SK-N-SH treated with all-trans-retinoic acid at 6 μM for 48 hours (cell line): ENCODE data around the gene TADA2A.

ENCODE experiments used
- ATAC-seq: fragments of 200-7000 bp; cut with Tn5 transposase; 3 replicates; pipeline ENCODE4 v1.9.1; 2020; ENCODE audit warnings: mild to moderate bottlenecking, moderate library complexity
- ARNTL ChIP-seq: fragments of 450-650 bp; formaldehyde crosslinking; IDR thresholded peaks from 2 replicates; pipeline ENCODE4 v1.5.0; 2020; ENCODE audit warnings: low read depth, mild to moderate bottlenecking, moderate library complexity, borderline replicate concordance
- BACH2 ChIP-seq: fragments of 250-450 bp; sonication (Bioruptor Pico); IDR thresholded peaks from 2 replicates; pipeline ENCODE4 v1.9.0; 2021; ENCODE audit warnings: mild to moderate bottlenecking, borderline replicate concordance
- CSDC2 ChIP-seq: fragments of 250-450 bp; sonication (Bioruptor Pico); IDR thresholded peaks from 2 replicates; pipeline ENCODE4 v1.5.0; 2020; ENCODE audit warnings: mild to moderate bottlenecking, moderate library complexity
- GLIS3 ChIP-seq: fragments of 250-450 bp; sonication (Bioruptor Pico); IDR thresholded peaks from 2 replicates; pipeline ENCODE4 v1.5.0; 2020; ENCODE audit warnings: mild to moderate bottlenecking, moderate library complexity
- ISL1 ChIP-seq: fragments of 250-450 bp; sonication (Bioruptor Pico); IDR thresholded peaks from 2 replicates; pipeline ENCODE4 v2.1.2; 2022; ENCODE audit warnings: mild to moderate bottlenecking, moderate library complexity
- OSR1 ChIP-seq: fragments of 250-450 bp; sonication (Bioruptor Pico); IDR thresholded peaks from 2 replicates; pipeline ENCODE4 v1.8.0; 2022; ENCODE audit warnings: moderate library complexity, mild to moderate bottlenecking, inconsistent platforms
- PPARA ChIP-seq: fragments of 250-450 bp; sonication (Bioruptor Pico); IDR thresholded peaks from 2 replicates; pipeline ENCODE4 v1.5.0; 2020; ENCODE audit warnings: mild to moderate bottlenecking, borderline replicate concordance
- SNAI2 ChIP-seq: fragments of 250-450 bp; sonication (Bioruptor Pico); IDR thresholded peaks from 2 replicates; pipeline ENCODE4 v1.5.0; 2020; ENCODE audit warnings: mild to moderate bottlenecking, moderate library complexity
- TOX ChIP-seq: fragments of 250-450 bp; sonication (Bioruptor Pico); IDR thresholded peaks from 2 replicates; pipeline ENCODE4 v1.8.0; 2021; ENCODE audit warnings: mild to moderate bottlenecking, moderate library complexity, borderline replicate concordance
- ZC3H10 ChIP-seq: fragments of 250-450 bp; sonication (Bioruptor Pico); IDR thresholded peaks from 2 replicates; pipeline ENCODE4 v1.5.1; 2021; ENCODE audit warnings: mild to moderate bottlenecking, moderate library complexity
- ZFP3 ChIP-seq: fragments of 250-450 bp; sonication (Bioruptor Pico); IDR thresholded peaks from 2 replicates; pipeline ENCODE4 v1.5.0; 2020; ENCODE audit warnings: mild to moderate bottlenecking, moderate library complexity
- ZNF565 ChIP-seq: fragments of 450-650 bp; formaldehyde crosslinking; conservative IDR thresholded peaks from 2 replicates; pipeline ENCODE4 v1.5.0; 2020; ENCODE audit warnings: low read depth, mild to moderate bottlenecking, moderate library complexity
- ZNF70 ChIP-seq: fragments of 450-650 bp; formaldehyde crosslinking; IDR thresholded peaks from 2 replicates; pipeline ENCODE4 v1.5.0; 2020; ENCODE audit warnings: mild to moderate bottlenecking, moderate library complexity
- ZNF8 ChIP-seq: fragments of 450-650 bp; formaldehyde crosslinking; IDR thresholded peaks from 2 replicates; pipeline ENCODE4 v1.5.0; 2020; ENCODE audit warnings: mild to moderate bottlenecking, moderate library complexity
- TF ChIP-seq, protein P1 (sequence below): fragments of 250-450 bp; sonication (Bioruptor Pico); IDR thresholded peaks from 2 replicates; pipeline ENCODE4 v1.5.1; 2020; ENCODE audit warnings: low read depth, mild to moderate bottlenecking, moderate library complexity
- TF ChIP-seq, protein P2 (sequence below): fragments of 250-450 bp; sonication (Bioruptor Pico); IDR thresholded peaks from 2 replicates; pipeline ENCODE4 v1.8.0; 2021; ENCODE audit warnings: low read depth, mild to moderate bottlenecking, moderate library complexity, borderline replicate concordance
- TF ChIP-seq, protein P3 (sequence below): fragments of 250-450 bp; sonication (Bioruptor Pico); IDR thresholded peaks from 2 replicates; pipeline ENCODE4 v1.8.0; 2020; ENCODE audit warnings: mild to moderate bottlenecking, moderate library complexity, borderline replicate concordance
- TF ChIP-seq, protein P4 (sequence below): fragments of 250-450 bp; sonication (Bioruptor Pico); IDR thresholded peaks from 2 replicates; pipeline ENCODE4 v1.5.0; 2020; ENCODE audit warnings: mild to moderate bottlenecking, moderate library complexity
- TF ChIP-seq, protein P5 (sequence below): fragments of 250-450 bp; sonication (Bioruptor Pico); IDR thresholded peaks from 2 replicates; pipeline ENCODE4 v1.5.1; 2021; ENCODE audit warnings: mild to moderate bottlenecking, moderate library complexity

The TADA2A gene

DNA sequence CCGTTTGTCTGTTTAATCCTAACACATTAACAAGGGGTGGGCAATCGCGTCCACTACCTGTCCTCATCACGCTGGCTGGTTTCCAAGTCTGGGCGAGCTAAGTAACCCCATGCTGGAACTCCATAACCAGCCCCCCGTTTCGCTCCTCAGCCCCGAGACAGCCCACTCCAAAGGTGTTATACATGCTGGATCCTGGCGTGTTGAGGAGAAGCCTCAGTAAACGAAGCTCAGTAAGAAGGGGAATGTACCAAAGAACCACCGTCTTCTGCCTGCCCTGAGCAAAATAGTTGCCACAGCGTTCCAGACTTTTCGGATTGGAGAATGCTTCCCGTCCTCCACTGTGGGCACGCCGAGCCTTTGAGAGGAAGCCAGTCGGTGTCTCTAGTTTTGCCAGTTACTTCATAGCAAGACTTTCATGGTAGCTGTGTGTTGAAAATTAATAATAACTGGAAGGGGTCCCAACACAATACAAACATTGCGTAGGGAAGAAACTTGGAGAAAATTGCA lies 47.0 kb upstream of the TADA2A start:
- ATAC-seq = no peak
- TF ChIP-seq, protein P1, sequence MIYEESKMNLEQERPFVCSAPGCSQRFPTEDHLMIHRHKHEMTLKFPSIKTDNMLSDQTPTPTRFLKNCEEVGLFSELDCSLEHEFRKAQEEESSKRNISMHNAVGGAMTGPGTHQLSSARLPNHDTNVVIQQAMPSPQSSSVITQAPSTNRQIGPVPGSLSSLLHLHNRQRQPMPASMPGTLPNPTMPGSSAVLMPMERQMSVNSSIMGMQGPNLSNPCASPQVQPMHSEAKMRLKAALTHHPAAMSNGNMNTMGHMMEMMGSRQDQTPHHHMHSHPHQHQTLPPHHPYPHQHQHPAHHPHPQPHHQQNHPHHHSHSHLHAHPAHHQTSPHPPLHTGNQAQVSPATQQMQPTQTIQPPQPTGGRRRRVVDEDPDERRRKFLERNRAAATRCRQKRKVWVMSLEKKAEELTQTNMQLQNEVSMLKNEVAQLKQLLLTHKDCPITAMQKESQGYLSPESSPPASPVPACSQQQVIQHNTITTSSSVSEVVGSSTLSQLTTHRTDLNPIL (CRISPR knock-in tag) = no peak
- TF ChIP-seq, protein P2, sequence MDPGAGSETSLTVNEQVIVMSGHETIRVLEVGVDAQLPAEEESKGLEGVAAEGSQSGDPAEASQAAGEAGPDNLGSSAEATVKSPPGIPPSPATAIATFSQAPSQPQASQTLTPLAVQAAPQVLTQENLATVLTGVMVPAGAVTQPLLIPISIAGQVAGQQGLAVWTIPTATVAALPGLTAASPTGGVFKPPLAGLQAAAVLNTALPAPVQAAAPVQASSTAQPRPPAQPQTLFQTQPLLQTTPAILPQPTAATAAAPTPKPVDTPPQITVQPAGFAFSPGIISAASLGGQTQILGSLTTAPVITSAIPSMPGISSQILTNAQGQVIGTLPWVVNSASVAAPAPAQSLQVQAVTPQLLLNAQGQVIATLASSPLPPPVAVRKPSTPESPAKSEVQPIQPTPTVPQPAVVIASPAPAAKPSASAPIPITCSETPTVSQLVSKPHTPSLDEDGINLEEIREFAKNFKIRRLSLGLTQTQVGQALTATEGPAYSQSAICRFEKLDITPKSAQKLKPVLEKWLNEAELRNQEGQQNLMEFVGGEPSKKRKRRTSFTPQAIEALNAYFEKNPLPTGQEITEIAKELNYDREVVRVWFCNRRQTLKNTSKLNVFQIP (CRISPR knock-in tag) = no peak
- TF ChIP-seq BACH2 (CRISPR knock-in tag) = no peak
- TF ChIP-seq, protein P3, sequence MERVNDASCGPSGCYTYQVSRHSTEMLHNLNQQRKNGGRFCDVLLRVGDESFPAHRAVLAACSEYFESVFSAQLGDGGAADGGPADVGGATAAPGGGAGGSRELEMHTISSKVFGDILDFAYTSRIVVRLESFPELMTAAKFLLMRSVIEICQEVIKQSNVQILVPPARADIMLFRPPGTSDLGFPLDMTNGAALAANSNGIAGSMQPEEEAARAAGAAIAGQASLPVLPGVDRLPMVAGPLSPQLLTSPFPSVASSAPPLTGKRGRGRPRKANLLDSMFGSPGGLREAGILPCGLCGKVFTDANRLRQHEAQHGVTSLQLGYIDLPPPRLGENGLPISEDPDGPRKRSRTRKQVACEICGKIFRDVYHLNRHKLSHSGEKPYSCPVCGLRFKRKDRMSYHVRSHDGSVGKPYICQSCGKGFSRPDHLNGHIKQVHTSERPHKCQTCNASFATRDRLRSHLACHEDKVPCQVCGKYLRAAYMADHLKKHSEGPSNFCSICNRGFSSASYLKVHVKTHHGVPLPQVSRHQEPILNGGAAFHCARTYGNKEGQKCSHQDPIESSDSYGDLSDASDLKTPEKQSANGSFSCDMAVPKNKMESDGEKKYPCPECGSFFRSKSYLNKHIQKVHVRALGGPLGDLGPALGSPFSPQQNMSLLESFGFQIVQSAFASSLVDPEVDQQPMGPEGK (CRISPR knock-in tag) = no peak
- TF ChIP-seq ZFP3 (CRISPR knock-in tag) = no peak

DNA sequence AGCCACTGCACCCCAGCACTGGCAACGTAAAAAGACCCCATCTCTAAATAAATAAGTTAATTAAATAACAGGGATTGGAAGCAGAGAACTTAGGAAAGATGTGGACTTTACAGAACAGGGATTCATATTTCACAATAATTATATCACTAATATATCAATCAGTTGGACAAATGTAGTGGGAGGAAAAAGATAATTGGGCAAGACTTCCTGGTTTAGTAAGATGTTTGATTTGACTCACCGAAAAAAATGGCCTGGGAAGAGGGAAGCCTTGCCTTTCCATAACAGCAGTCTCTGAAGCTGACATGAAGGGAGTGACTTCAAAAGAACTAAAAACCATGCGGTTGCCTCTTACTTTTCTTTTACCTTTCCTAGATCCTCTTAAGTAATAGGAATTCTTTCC lies 46.1 kb upstream of the TADA2A start:
- no peak for ATAC-seq
- no peak for TF ChIP-seq ZNF70
- TF ChIP-seq, protein P3 (CRISPR knock-in tag) = no peak
- no peak for TF ChIP-seq CSDC2 (CRISPR knock-in tag)
- no peak for TF ChIP-seq ZC3H10
- TF ChIP-seq, protein P1 (CRISPR knock-in tag) = no peak
- TF ChIP-seq ZNF565 = no peak
- TF ChIP-seq TOX (CRISPR knock-in tag) = no peak
- TF ChIP-seq, protein P4, sequence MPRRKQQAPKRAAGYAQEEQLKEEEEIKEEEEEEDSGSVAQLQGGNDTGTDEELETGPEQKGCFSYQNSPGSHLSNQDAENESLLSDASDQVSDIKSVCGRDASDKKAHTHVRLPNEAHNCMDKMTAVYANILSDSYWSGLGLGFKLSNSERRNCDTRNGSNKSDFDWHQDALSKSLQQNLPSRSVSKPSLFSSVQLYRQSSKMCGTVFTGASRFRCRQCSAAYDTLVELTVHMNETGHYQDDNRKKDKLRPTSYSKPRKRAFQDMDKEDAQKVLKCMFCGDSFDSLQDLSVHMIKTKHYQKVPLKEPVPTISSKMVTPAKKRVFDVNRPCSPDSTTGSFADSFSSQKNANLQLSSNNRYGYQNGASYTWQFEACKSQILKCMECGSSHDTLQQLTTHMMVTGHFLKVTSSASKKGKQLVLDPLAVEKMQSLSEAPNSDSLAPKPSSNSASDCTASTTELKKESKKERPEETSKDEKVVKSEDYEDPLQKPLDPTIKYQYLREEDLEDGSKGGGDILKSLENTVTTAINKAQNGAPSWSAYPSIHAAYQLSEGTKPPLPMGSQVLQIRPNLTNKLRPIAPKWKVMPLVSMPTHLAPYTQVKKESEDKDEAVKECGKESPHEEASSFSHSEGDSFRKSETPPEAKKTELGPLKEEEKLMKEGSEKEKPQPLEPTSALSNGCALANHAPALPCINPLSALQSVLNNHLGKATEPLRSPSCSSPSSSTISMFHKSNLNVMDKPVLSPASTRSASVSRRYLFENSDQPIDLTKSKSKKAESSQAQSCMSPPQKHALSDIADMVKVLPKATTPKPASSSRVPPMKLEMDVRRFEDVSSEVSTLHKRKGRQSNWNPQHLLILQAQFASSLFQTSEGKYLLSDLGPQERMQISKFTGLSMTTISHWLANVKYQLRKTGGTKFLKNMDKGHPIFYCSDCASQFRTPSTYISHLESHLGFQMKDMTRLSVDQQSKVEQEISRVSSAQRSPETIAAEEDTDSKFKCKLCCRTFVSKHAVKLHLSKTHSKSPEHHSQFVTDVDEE = no peak
- TF ChIP-seq GLIS3 = no peak
- TF ChIP-seq BACH2 (CRISPR knock-in tag) = no peak
- TF ChIP-seq, protein P5, sequence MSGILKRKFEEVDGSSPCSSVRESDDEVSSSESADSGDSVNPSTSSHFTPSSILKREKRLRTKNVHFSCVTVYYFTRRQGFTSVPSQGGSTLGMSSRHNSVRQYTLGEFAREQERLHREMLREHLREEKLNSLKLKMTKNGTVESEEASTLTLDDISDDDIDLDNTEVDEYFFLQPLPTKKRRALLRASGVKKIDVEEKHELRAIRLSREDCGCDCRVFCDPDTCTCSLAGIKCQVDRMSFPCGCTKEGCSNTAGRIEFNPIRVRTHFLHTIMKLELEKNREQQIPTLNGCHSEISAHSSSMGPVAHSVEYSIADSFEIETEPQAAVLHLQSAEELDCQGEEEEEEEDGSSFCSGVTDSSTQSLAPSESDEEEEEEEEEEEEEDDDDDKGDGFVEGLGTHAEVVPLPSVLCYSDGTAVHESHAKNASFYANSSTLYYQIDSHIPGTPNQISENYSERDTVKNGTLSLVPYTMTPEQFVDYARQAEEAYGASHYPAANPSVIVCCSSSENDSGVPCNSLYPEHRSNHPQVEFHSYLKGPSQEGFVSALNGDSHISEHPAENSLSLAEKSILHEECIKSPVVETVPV (CRISPR knock-in tag) = no peak
- no peak for TF ChIP-seq SNAI2 (CRISPR knock-in tag)
- TF ChIP-seq OSR1 = no peak
- no peak for TF ChIP-seq PPARA (CRISPR knock-in tag)

DNA sequence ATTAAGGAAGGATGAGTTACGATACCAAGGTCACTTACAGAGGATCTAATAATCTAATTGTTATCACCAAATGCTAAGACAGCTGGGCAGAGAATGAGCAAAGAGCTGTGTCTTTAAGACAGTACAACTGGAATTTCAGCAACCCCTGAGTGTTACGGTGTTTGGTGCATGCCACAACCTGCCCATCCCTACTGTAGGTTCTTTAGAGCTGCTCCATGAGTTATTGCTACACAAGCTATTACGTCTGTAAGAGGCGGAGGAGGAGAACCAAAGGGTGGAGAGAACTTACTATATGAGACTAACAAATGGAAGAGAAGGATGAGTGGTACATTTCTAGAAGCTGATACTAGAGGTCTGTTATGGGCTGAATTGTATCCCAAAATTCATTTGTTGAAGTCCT lies 45.1 kb upstream of the TADA2A start:
- no peak for ATAC-seq
- TF ChIP-seq ZFP3 (CRISPR knock-in tag) = no peak
- no peak for TF ChIP-seq ZNF565
- TF ChIP-seq PPARA (CRISPR knock-in tag) = no peak
- no peak for TF ChIP-seq ARNTL (CRISPR knock-in tag)
- TF ChIP-seq CSDC2 (CRISPR knock-in tag) = no peak
- no peak for TF ChIP-seq ZNF70
- TF ChIP-seq ISL1 = no peak
- TF ChIP-seq, protein P5 (CRISPR knock-in tag) = no peak
- TF ChIP-seq SNAI2 (CRISPR knock-in tag) = no peak
- TF ChIP-seq, protein P1 (CRISPR knock-in tag) = no peak
- no peak for TF ChIP-seq TOX (CRISPR knock-in tag)
- no peak for TF ChIP-seq OSR1
- TF ChIP-seq ZNF8 (CRISPR knock-in tag) = no peak
